HCT116 (cell line): Measurements from ENCODE around the gene KCNJ4. TPM values are rescaled to one million over a fixed set of nuclear protein-coding genes. Genes with fewer than 3 reads are reported as not detected.

ENCODE experiments used
- ATAC-seq: fragments of 200-7000 bp; cut with Tn5 transposase; 2 replicates; pipeline ENCODE4 v1.9.1; 2020; ENCODE audit warnings: mild to moderate bottlenecking, moderate library complexity
- BruUV-seq: library from RNA; stranded (reverse); fragments of 400-500 nt; replicated peaks from 2 replicates; lab custom pipeline; 2021; lab: Mats Ljungman, UMichigan
- CTCF ChIA-PET: fragments of 300-600 bp; sonication (Branson Sonifier 250); formaldehyde crosslinking; loops from one replicate; lab custom pipeline; 2021; ENCODE audit warnings: antibody characterized with exemption; lab: Charles Lee
- POLR2A ChIA-PET: fragments of 300-600, 350-600 bp; sonication (Branson Sonifier 250); formaldehyde crosslinking; loops from one replicate; lab custom pipeline; 2021; ENCODE audit warnings: antibody characterized with exemption; lab: Charles Lee
- RAD21 ChIA-PET, 2 experiments: fragments of 300-600 bp; sonication (Branson Sonifier 250); formaldehyde crosslinking; loops; one replicate each; lab custom pipeline; 2023; ENCODE audit warnings: low total read pairs in 2 of 2; ENCODE audit not compliant: uncharacterized antibody in 2 of 2, unreplicated experiment in 2 of 2, low non-redundant PET in 1 of 2; lab: Charles Lee
- DNase-seq: peaks from one replicate; pipeline ENCODE4 v3.0.0-alpha.2; 2010; ENCODE audit warnings: low read depth, low spot score
- H2AFZ ChIP-seq: fragments of 200-600 bp; shearing (Covaris generic), sonication (generic); 2 replicates; pipeline ENCODE4 v1.6.1; 2017; ENCODE audit warnings: low read depth, mixed run types, mixed read lengths, antibody characterized with exemption, low read length; ENCODE audit not compliant: poor library complexity, severe bottlenecking
- H3K27ac ChIP-seq: 2 replicates; pipeline ENCODE4 v1.5.1; 2012; ENCODE audit warnings: low read depth, low read length
- H3K27me3 ChIP-seq: fragments of 200-600 bp; sonication (generic); 2 replicates; pipeline ENCODE4 v1.6.1; 2016; ENCODE audit warnings: mixed run types, low read length, mixed read lengths; ENCODE audit not compliant: insufficient read depth
- H3K36me3 ChIP-seq, 2 experiments: fragments of 200-500 bp in 1 of 2; fragments of 200-600 bp in 1 of 2; sonication (Bioruptor generic) in 1 of 2; sonication (generic) in 1 of 2; 2 replicates each; pipeline versions ENCODE4 v1.5.1 to v1.6.1; 2014 to 2016; ENCODE audit warnings: low read length in 2 of 2, inconsistent platforms in 1 of 2, mixed read lengths in 1 of 2, mixed run types in 1 of 2; ENCODE audit not compliant: insufficient read depth in 2 of 2, control insufficient read depth in 1 of 2
- H3K4me1 ChIP-seq, 2 experiments: fragments of 200-600 bp in 1 of 2; sonication (generic) in 1 of 2; 2 replicates each; pipeline versions ENCODE4 v1.5.1 to v1.6.1; 2012 to 2017; ENCODE audit warnings: low read length in 2 of 2, inconsistent platforms in 1 of 2, mild to moderate bottlenecking in 1 of 2, mixed read lengths in 1 of 2, mixed run types in 1 of 2, moderate library complexity in 1 of 2; ENCODE audit not compliant: insufficient read depth in 2 of 2, control insufficient read depth in 1 of 2
- H3K4me2 ChIP-seq: fragments of 200-600 bp; sonication (generic); 2 replicates; pipeline ENCODE4 v1.6.1; 2017; ENCODE audit warnings: mixed run types, low read length, mixed read lengths
- H3K4me3 ChIP-seq, 2 experiments: fragments of 200-600 bp in 1 of 2; sonication (generic) in 1 of 2; replicated peaks in 1 of 2; 2 replicates each; pipeline ENCODE4 v1.5.1; 2011 to 2016; ENCODE audit warnings: low read length in 2 of 2, control low read depth in 1 of 2, low read depth in 1 of 2, mild to moderate bottlenecking in 1 of 2, mixed read lengths in 1 of 2, mixed run types in 1 of 2
- H3K79me2 ChIP-seq: fragments of 200-600 bp; sonication (generic); 2 replicates; pipeline ENCODE4 v1.6.1; 2017; ENCODE audit warnings: mild to moderate bottlenecking, mixed run types, low read length, moderate library complexity, mixed read lengths; ENCODE audit not compliant: insufficient read depth
- H3K9ac ChIP-seq: fragments of 200-600 bp; sonication (generic); 2 replicates; pipeline ENCODE4 v1.6.1; 2016; ENCODE audit warnings: low read length, mixed read lengths
- H3K9me2 ChIP-seq: fragments of 200-600 bp; sonication (generic), shearing (Covaris generic); 2 replicates; pipeline ENCODE4 v1.6.1; 2017; ENCODE audit warnings: mixed run types, mild to moderate bottlenecking, moderate library complexity; ENCODE audit not compliant: insufficient read depth
- H3K9me3 ChIP-seq, 2 experiments: fragments of 200-500 bp in 1 of 2; fragments of 200-600 bp in 1 of 2; sonication (Bioruptor generic) in 1 of 2; sonication (generic) in 1 of 2; 2 replicates each; pipeline ENCODE4 v1.6.1; 2014 to 2017; ENCODE audit warnings: low read length in 2 of 2, mixed read lengths in 2 of 2, inconsistent platforms in 1 of 2, low read depth in 1 of 2, mild to moderate bottlenecking in 1 of 2, mixed run types in 1 of 2, moderate library complexity in 1 of 2; ENCODE audit not compliant: control insufficient read depth in 1 of 2, insufficient read depth in 1 of 2
- H4K20me1 ChIP-seq: fragments of 200-600 bp; sonication (generic), shearing (Covaris generic); 2 replicates; pipeline ENCODE4 v1.6.1; 2017; ENCODE audit warnings: mixed run types, mild to moderate bottlenecking, moderate library complexity; ENCODE audit not compliant: insufficient read depth
- CBX3 ChIP-seq: IDR thresholded peaks from 2 replicates; pipeline ENCODE4 v1.6.1; 2012; ENCODE audit warnings: low read depth
- CEBPB ChIP-seq: IDR thresholded peaks from 2 replicates; pipeline ENCODE4 v1.6.1; 2012; ENCODE audit warnings: low read depth
- ELF1 ChIP-seq: IDR thresholded peaks from 2 replicates; pipeline ENCODE4 v1.6.1; 2012; ENCODE audit warnings: low read depth, borderline replicate concordance
- EZH2 ChIP-seq: fragments of 200-600 bp; sonication (generic); IDR thresholded peaks from 2 replicates; pipeline ENCODE4 v1.6.1; 2017; ENCODE audit warnings: antibody characterized with exemption, mixed run types
- FOSL1 ChIP-seq: IDR thresholded peaks from 2 replicates; pipeline ENCODE4 v1.6.1; 2012; ENCODE audit warnings: low read depth
- JUND ChIP-seq: IDR thresholded peaks from 2 replicates; pipeline ENCODE4 v1.6.1; 2012
- RAD21 ChIP-seq: IDR thresholded peaks from 2 replicates; pipeline ENCODE4 v1.6.1; 2012; ENCODE audit warnings: low read depth, mild to moderate bottlenecking
- SIN3A ChIP-seq: IDR thresholded peaks from 2 replicates; pipeline ENCODE4 v1.6.1; 2012; ENCODE audit warnings: low read depth
- SP1 ChIP-seq: IDR thresholded peaks from 2 replicates; pipeline ENCODE4 v1.6.1; 2012; ENCODE audit warnings: low read depth
- SRF ChIP-seq: IDR thresholded peaks from 2 replicates; pipeline ENCODE4 v1.6.1; 2012; ENCODE audit warnings: low read depth
- YY1 ChIP-seq: IDR thresholded peaks from 2 replicates; pipeline ENCODE4 v1.6.1; 2011; ENCODE audit warnings: low read length, low read depth, moderate library complexity, mild to moderate bottlenecking; ENCODE audit not compliant: insufficient replicate concordance; ENCODE audit errors: extremely low read depth
- ZNF274 ChIP-seq: fragments of 200-500 bp; sonication (Bioruptor generic); IDR thresholded peaks from 2 replicates; pipeline ENCODE4 v1.6.1; 2014; ENCODE audit warnings: mild to moderate bottlenecking, low read depth, low read length, inconsistent platforms
- intact Hi-C: fragments of 100-400 bp; cut with micrococcal nuclease; formaldehyde crosslinking; loops from 2 replicates; pipeline ENCODE4 v1.10.0; 2022
- total RNA-seq: library from RNA; stranded (reverse); gene quantifications from one replicate; pipeline ENCODE4 v1.2.1, GENCODE V29; 2021; ENCODE audit not compliant: unreplicated experiment
- TF ChIP-seq, protein P1 (sequence below): IDR thresholded peaks from 2 replicates; pipeline ENCODE4 v1.6.1; 2012
- TF ChIP-seq, protein P2 (sequence below): IDR thresholded peaks from 2 replicates; pipeline ENCODE4 v1.6.1; 2012; ENCODE audit warnings: low read depth
- TF ChIP-seq, protein P3 (sequence below): IDR thresholded peaks from 2 replicates; pipeline ENCODE4 v1.6.1; 2011; ENCODE audit warnings: mild to moderate bottlenecking, low read length, moderate library complexity; ENCODE audit not compliant: insufficient replicate concordance; ENCODE audit errors: extremely low read depth
- TF ChIP-seq, protein P4 (sequence below): IDR thresholded peaks from 2 replicates; pipeline ENCODE4 v1.6.1; 2012

The KCNJ4 gene
- total RNA-seq, 1 experiment from 2014 or later: not detected

DNA sequence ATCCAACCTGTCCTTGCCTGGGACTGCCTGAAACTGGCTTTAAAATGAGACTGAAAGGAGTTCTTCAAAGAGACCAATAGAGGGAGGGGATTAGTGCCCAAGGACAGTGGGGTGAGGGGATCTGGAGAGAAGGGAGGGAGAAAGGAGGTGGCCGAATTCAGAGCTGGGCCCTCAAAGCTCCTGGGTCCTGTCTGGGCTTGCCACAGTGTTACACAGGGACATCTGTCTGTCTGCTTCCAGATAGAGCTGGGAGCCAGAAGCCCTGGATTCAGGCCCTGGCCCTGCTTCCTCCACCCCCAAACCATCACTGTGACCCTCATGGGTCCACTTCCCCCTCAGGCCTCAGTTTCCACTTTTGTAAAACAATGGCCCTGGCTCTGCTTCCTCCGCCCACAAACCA, 3.6 kb downstream of the KCNJ4 start:
- no TSS peak for BruUV-seq
- H4K20me1 ChIP-seq: no peaks in the 10 kb centered on the region
- H3K79me2 ChIP-seq: no peaks in the 10 kb centered on the region
- no peaks in the 10 kb centered on the region for H3K27me3 ChIP-seq
- H3K4me3 ChIP-seq: no peak overlapping the region
- DNase-seq (no peak), ATAC-seq (no peak)
- peaks cover 4 to 5% of the 10 kb centered on the region in 2 experiments for H3K4me1 ChIP-seq
- no peak overlapping the region for H3K27ac ChIP-seq
- CTCF ChIA-PET: no interaction called here
- no peak overlapping the region for H2AFZ ChIP-seq
- H3K4me2 ChIP-seq: no peak overlapping the region
- H3K9ac ChIP-seq: no peak overlapping the region
- H3K9me3 ChIP-seq: no peaks in the 10 kb centered on the region
- TF ChIP-seq SIN3A (no peak), YY1 (no peak), SRF (no peak), CBX3 (no peak), SP1 (no peak), ZNF274 (no peak), FOSL1 (no peak), ELF1 (no peak), RAD21 (no peak), EZH2 (no peak), CEBPB (no peak), JUND (no peak)
- TF ChIP-seq, protein P1, sequence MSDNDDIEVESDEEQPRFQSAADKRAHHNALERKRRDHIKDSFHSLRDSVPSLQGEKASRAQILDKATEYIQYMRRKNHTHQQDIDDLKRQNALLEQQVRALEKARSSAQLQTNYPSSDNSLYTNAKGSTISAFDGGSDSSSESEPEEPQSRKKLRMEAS: no peak
- TF ChIP-seq, protein P2, sequence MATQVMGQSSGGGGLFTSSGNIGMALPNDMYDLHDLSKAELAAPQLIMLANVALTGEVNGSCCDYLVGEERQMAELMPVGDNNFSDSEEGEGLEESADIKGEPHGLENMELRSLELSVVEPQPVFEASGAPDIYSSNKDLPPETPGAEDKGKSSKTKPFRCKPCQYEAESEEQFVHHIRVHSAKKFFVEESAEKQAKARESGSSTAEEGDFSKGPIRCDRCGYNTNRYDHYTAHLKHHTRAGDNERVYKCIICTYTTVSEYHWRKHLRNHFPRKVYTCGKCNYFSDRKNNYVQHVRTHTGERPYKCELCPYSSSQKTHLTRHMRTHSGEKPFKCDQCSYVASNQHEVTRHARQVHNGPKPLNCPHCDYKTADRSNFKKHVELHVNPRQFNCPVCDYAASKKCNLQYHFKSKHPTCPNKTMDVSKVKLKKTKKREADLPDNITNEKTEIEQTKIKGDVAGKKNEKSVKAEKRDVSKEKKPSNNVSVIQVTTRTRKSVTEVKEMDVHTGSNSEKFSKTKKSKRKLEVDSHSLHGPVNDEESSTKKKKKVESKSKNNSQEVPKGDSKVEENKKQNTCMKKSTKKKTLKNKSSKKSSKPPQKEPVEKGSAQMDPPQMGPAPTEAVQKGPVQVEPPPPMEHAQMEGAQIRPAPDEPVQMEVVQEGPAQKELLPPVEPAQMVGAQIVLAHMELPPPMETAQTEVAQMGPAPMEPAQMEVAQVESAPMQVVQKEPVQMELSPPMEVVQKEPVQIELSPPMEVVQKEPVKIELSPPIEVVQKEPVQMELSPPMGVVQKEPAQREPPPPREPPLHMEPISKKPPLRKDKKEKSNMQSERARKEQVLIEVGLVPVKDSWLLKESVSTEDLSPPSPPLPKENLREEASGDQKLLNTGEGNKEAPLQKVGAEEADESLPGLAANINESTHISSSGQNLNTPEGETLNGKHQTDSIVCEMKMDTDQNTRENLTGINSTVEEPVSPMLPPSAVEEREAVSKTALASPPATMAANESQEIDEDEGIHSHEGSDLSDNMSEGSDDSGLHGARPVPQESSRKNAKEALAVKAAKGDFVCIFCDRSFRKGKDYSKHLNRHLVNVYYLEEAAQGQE: no peak
- TF ChIP-seq, protein P3, sequence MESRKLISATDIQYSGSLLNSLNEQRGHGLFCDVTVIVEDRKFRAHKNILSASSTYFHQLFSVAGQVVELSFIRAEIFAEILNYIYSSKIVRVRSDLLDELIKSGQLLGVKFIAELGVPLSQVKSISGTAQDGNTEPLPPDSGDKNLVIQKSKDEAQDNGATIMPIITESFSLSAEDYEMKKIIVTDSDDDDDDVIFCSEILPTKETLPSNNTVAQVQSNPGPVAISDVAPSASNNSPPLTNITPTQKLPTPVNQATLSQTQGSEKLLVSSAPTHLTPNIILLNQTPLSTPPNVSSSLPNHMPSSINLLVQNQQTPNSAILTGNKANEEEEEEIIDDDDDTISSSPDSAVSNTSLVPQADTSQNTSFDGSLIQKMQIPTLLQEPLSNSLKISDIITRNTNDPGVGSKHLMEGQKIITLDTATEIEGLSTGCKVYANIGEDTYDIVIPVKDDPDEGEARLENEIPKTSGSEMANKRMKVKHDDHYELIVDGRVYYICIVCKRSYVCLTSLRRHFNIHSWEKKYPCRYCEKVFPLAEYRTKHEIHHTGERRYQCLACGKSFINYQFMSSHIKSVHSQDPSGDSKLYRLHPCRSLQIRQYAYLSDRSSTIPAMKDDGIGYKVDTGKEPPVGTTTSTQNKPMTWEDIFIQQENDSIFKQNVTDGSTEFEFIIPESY: no peak
- TF ChIP-seq, protein P4, sequence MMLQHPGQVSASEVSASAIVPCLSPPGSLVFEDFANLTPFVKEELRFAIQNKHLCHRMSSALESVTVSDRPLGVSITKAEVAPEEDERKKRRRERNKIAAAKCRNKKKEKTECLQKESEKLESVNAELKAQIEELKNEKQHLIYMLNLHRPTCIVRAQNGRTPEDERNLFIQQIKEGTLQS: no peak
- intact Hi-C loops: no loop called here
- POLR2A ChIA-PET: no interaction called here
- RAD21 ChIA-PET: no interaction called here
- H3K9me2 ChIP-seq: no peaks in the 10 kb centered on the region
- no peaks in the 10 kb centered on the region for H3K36me3 ChIP-seq
